HG03442 (cell line): Measurements from ENCODE around the gene KLK14.

ENCODE experiments used
- ATAC-seq: cut with Tn5 transposase; IDR thresholded peaks from one replicate; pipeline ENCODE4 v1.9.1; 2021; ENCODE audit warnings: mild to moderate bottlenecking, moderate library complexity; ENCODE audit not compliant: unreplicated experiment

Gene KLK14, protein sequence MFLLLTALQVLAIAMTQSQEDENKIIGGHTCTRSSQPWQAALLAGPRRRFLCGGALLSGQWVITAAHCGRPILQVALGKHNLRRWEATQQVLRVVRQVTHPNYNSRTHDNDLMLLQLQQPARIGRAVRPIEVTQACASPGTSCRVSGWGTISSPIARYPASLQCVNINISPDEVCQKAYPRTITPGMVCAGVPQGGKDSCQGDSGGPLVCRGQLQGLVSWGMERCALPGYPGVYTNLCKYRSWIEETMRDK

GRCh38 chr19:51082611-51083010, at the start of gene KLK14:
KLK14 (minus strand) TSS chr19:51082887; CDS start chr19:51082614, 273 bp downstream.
- ATAC-seq = no peak

- no peak for ATAC-seq
Observed at GRCh38 chr19:51131780-51132680, 49.3 kb upstream of the KLK14 start.

DNA sequence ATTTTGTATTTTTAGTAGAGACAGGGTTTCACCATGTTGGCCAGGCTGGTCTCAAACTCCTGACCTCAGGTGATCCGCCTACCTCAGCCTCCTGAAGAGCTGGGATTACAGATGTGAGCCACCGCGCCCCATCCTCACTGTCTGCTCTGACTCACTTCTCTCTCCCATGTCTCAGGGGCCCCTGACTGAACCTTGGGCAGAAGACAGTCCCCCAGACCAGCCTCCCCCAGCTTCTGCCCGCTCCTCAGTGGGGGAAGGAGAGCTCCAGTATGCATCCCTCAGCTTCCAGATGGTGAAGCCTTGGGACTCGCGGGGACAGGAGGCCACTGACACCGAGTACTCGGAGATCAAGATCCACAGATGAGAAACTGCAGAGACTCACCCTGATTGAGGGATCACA, 47.0 kb upstream of the KLK14 start:
- ATAC-seq = no peak

GRCh38 chr19:51128227-51128626, 45.5 kb upstream of the KLK14 start:
- no peak for ATAC-seq

GRCh38 chr19:51127755-51128154, 45.1 kb upstream of the KLK14 start:
- no peak for ATAC-seq

- ATAC-seq = no peak
Observed at GRCh38 chr19:51127032-51127431, 44.3 kb upstream of the KLK14 start.

GRCh38 chr19:51125421-51126075, 42.9 kb upstream of the KLK14 start:
- no peak for ATAC-seq

DNA sequence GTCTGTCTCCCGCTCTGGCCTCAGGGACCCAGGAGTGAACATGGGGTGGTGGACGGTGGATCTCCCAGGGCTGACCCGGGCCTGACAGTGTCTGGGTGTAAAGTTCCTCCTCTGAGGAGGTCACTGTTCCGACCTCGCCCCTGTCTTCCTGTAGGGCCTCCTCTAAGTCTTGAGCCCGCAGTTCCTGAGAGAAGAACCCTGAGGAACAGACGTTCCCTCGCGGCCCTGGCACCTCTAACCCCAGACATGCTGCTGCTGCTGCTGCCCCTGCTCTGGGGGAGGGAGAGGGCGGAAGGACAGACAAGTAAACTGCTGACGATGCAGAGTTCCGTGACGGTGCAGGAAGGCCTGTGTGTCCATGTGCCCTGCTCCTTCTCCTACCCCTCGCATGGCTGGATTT, 42.0 kb upstream of the KLK14 start, which contains the start of gene SIGLEC9:
TSS of gene SIGLEC9 (plus strand) at position 178 of the 400 bp plus-strand sequence. CDS start at position 247, 69 bp downstream.
- ATAC-seq = no peak

DNA sequence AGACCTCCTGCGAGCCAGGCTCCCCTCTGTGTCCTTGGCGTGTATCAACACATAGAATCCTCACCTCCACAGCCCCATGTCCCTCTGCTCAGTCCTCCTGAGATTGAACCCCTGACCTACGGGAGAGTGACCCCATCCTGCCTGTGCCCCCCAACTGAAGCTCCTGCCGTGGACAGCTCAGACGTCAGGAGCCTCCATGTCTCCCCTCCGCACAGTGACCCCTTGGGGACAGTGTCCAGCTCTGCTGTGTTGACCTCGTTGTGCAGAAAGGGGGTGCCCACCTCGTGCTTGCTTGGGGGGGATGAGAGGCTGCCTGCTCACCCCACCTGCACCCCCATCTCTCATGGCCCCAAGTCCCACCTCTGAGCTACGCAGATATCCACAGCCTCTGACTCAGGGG, 41.5 kb upstream of the KLK14 start:
- no peak for ATAC-seq

GRCh38 chr19:51123802-51124201, 41.1 kb upstream of the KLK14 start:
- ATAC-seq = no peak

DNA sequence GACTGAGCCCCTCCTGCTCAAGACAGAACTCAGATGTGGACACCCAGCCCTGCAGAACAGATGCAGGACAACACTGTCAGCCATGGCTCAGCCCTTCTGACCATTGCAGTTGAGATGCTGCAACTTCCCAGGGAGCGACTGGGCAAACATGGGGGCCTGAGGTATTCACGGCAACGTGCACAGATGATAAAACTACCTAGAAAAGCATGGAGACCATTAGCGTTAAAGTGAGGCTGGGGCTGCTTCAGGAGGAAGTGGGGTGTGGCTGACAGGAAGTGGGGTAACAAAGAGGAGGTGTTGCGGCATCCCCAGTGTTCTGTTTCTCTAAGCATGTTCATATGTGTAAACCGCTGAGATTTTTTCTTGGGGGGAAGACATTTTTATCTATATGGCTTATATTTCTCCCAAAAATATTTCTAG, 40.7 kb upstream of the KLK14 start:
- ATAC-seq = no peak

GRCh38 chr19:51122112-51122981, 39.7 kb upstream of the KLK14 start:
- ATAC-seq = no peak

GRCh38 chr19:51121257-51121656, 38.6 kb upstream of the KLK14 start:
- no peak for ATAC-seq

GRCh38 chr19:51120160-51120559, 37.5 kb upstream of the KLK14 start:
- no peak for ATAC-seq

DNA sequence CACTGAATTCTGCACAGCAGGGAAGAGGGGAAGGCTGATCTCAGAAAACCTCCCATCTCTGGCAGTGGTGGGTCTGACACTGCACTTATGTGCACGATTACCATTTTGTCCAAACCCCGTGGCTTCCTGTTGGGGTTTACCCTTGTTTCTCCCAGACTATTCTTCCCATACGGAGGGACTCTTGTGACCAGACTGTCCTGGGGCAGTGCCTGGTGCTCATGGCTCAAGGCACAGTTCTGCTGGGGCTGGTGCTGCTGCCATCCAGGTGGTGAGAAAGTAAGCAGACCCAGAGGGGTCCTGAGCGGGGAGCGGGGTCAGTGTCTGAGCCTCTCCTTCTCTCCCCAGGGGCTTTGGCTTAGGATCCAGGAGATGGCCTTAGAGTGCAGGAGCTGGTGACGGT, 36.9 kb upstream of the KLK14 start:
- ATAC-seq = no peak

GRCh38 chr19:51119101-51119500, 36.4 kb upstream of the KLK14 start:
- no peak for ATAC-seq

DNA sequence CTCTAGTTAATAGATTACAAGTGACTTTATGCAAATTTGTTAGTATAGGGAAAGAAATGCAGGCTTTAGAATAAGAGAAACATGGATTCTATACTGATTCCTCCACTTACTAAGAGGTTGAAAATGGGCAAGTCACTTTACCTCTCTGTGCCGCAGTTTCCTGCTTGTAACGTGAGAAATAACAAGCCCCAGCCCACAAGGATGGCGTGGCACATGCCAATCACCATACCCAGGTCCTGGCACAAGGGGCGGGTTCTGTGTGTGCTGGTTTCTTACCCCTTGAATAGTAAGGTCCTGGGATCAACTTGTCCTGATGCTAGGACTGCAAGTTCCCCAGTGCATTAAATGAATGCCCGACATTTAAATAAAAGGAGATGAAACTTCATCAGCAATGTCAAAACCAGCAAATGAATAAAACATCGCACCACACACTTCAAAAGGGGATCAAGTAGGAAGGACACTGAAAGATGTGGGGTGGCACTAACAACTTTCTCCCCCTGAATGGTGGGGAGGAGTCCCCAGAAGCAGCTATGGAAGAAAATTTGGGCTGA, 34.1 kb upstream of the KLK14 start:
- ATAC-seq = no peak

DNA sequence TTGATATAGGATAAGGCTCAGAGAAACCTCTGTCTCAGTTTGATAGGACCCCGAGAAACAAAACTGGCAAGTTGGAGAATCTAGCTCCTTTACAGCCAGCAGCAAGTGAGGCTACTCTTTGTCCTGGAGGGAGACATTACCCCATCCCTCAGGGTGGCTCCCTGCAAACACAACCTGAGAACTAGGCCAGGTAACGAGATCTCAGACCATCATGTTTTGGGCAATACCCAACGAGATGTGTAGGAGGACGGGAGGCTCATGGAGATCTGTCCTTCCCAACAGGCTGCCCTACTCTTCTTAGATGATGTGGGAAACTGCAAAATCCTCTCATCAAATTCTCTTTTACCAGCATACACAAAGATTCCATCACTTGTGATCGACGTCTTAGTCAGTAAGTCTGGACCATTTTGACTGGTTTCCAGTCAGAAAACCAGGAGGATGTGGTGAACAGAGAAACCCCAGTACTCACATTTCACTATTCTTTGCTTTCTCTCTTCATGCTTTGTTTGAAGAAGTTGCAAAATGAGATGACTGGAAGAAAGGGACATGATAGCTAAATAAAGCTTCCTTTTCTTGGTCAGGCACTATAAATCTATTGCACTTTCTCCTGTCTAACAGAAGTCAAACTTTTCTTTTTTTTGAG, 31.5 kb upstream of the KLK14 start:
- no peak for ATAC-seq

DNA sequence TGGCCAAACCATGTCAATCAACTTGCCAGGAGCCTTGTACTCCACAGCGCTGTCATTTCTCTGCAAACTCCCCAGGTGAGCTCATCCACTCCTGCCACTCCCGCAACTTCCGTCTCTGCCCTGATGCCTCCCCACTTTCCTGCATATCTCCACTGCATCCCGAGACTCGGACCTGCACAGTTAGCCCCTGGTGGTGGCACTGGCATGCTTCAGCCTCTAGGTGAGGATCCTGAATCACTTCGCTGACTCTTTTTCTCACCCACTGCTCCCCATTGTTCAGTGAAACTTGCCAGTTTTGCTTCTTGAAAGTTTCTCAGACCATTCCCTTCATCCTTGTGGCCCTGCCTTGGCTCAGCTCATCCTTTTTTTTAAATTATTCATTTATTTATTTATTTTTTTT, 28.9 kb upstream of the KLK14 start:
- ATAC-seq = no peak

DNA sequence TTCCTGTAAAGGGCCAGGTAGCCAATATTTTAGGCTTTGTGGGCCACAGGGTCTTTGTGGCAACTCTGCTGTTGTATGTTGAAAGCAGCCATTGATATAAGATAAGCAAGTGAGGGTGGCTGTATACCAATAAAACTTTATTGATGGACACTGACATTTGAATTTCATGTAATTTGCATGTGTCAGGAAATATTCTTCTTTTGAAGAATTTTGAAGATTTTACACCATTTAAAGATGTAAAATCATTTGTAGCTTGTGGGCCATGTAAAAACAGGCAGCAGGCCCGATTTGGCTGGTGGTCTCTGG, 27.9 kb upstream of the KLK14 start:
- no peak for ATAC-seq
